Measurements from ENCODE around the gene TTC12.

The TTC12 gene

DNA sequence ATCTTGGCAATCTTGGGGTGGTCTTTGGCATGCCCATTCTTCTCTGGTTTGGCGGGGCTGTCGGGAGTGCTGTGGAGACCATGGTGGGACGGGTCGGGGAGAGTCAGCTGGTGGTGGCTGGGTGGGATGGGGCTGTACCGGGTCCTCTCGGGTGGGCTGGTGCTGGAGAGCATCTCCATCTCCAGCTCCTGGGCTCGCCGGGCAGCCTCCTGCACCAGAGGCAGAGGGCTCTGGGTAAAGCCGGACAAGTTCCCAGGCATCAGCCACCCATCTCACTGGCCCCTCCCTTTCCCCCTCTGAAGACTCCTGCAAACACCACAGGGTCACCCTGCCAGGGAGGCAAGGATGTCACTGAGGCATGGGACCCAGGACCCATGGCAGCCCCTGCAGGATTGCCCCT lies 98.3 kb downstream of the TTC12 start:
- in situ Hi-C loops (cut with HindIII; ENCODE audit: low pct_ligation_motif_present, low sequenced_read_pairs): no loop called here
- H3K27me3 ChIP-seq (replicated peaks): no peaks in the 10 kb centered on the region
- DNase-seq: no peak

DNA sequence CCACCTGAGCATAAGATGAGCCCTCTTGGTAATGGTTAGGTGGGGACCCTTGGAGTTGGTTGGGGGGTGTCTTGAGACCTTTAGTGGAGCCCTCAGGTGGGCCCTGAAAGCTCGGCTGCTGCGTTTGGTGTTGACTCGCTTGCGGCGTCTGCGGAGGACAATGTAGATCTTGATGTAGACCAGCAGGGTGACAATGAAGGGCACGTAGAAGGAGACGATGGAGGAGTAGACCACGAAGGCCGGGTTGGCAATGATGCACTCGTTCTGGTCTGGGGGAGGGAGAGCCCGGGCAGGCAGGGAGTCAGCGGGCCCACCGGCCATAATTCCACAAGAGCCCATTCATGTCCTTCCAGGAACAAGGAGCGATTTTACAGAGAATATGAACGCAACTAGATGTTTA lies 101.0 kb downstream of the TTC12 start:
- DNase-seq: no peak
- TF ChIP-seq, protein P1, sequence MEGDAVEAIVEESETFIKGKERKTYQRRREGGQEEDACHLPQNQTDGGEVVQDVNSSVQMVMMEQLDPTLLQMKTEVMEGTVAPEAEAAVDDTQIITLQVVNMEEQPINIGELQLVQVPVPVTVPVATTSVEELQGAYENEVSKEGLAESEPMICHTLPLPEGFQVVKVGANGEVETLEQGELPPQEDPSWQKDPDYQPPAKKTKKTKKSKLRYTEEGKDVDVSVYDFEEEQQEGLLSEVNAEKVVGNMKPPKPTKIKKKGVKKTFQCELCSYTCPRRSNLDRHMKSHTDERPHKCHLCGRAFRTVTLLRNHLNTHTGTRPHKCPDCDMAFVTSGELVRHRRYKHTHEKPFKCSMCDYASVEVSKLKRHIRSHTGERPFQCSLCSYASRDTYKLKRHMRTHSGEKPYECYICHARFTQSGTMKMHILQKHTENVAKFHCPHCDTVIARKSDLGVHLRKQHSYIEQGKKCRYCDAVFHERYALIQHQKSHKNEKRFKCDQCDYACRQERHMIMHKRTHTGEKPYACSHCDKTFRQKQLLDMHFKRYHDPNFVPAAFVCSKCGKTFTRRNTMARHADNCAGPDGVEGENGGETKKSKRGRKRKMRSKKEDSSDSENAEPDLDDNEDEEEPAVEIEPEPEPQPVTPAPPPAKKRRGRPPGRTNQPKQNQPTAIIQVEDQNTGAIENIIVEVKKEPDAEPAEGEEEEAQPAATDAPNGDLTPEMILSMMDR (IDR thresholded peaks at IDR 0.05; ENCODE audit: low read depth, low read length, missing control alignments): no peak
- Histone ChIP-seq H3K27me3 (replicated peaks) (no peaks in the 10 kb centered on the region), H3K27ac (no peak overlapping the region), H3K36me3 (replicated peaks) (no peaks in the 10 kb centered on the region), H3K4me3 (ENCODE audit: low read depth, low read length) (no peak overlapping the region)
- in situ Hi-C loops (cut with HindIII; ENCODE audit: low pct_ligation_motif_present, low sequenced_read_pairs): no loop called here

More for the DNA sequence above, 98.3 kb downstream of the TTC12 start:
- no peak overlapping the region for H3K4me3 ChIP-seq (ENCODE audit: low read depth, low read length)
- H3K36me3 ChIP-seq (replicated peaks): no peaks in the 10 kb centered on the region
- no peak overlapping the region for H3K27ac ChIP-seq
- TF ChIP-seq, protein P1 (IDR thresholded peaks at IDR 0.05; ENCODE audit: low read depth, low read length, missing control alignments): no peak
